ENCODE measurements around the gene SCFD2. TPM values are rescaled to one million over a fixed set of nuclear protein-coding genes. Genes with fewer than 3 reads are reported as not detected.
"Not testable (repeated sequence)": the region's sequence is repeated elsewhere in the genome, so short reads cannot be mapped to it uniquely, and the experiment has no call there.

Gene SCFD2
- total RNA-seq: 12.1 TPM
- polyA plus RNA-seq: 5.0 TPM
- long read RNA-seq, donor 1: 0 reads
- long read RNA-seq, donor 2: 0 reads
- long read RNA-seq, donor 3, partial matches to known transcripts: 7 of 7 reads
- long read RNA-seq, donor 3, other reads (novel, unspliced or antisense): 0 of 7 reads
- long read RNA-seq, donor 4, partial matches to known transcripts: 5 of 5 reads
- long read RNA-seq, donor 4, other reads (novel, unspliced or antisense): 0 of 5 reads
- long read RNA-seq, donor 5, partial matches to known transcripts: 24 of 24 reads
- long read RNA-seq, donor 5, other reads (novel, unspliced or antisense): 0 of 24 reads
- long read RNA-seq, donor 6, partial matches to known transcripts: 8 of 8 reads
- long read RNA-seq, donor 6, other reads (novel, unspliced or antisense): 0 of 8 reads
- long read RNA-seq, donor 7, partial matches to known transcripts: 5 of 5 reads
- long read RNA-seq, donor 7, other reads (novel, unspliced or antisense): 0 of 5 reads
- long read RNA-seq, donor 8: 0 reads
- long read RNA-seq, donor 9: 0 reads
- long read RNA-seq, donor 10, partial matches to known transcripts: 5 of 5 reads
- long read RNA-seq, donor 10, other reads (novel, unspliced or antisense): 0 of 5 reads

DNA sequence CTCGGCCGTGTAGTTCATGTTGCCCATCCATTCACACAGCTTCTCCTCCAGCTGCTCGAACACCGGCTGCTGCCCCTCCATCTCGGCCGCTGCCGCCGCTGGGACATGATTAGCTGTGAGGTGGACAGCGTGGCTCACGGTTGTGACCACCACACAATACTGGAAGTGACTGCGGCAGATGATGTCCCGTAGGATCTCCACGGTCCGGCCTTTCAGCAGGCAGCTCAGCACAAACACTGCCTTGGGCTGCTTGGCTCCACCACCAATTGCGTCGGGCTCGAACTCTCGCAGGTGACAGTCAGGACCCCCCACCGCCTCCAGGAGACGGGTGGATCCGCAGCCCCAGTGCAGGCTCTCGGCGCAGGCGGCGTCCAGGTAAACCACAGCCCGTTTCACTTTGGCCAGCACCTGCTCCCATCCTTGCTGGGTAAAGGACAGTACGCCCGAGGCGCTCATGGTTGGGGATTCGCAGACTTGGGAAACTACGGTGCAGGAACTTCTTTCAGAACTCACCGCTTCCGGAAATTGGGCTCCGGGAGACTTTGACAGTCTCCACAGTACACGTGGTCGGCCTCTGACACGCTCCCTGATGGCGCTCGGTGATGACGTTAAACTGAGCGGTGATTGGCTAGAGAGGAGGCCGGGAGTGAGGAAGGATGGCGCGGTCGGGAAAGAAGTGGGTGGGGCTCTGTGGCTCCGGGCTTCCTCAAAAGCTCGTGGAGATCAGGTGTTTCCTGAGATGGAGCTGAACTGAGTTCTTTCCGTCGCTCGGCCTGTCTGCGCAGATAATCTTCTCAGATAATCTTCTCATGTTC is at the start of gene SCFD2:
Gene SCFD2 (minus strand): TSS at position 576 of the 815 bp plus-strand sequence.
- peak; percentile 90 to 98 (median 96) for DNase-seq (ENCODE audit: low read depth in 6 of 9, low spot score in 9 of 9)
- H3K27me3 ChIP-seq (ENCODE audit: control insufficient read depth in 2 of 2, insufficient read depth in 1 of 2, low read length in 1 of 2): no peaks in the 10 kb centered on the region
- peak within 1 kb of the TSS; percentile 71 to 88 for H3K4me3 ChIP-seq (ENCODE audit: low read length in 2 of 2)
- H3K36me3 ChIP-seq (ENCODE audit: control insufficient read depth in 2 of 2, insufficient read depth in 2 of 2, low read length in 1 of 2): no peaks in the 10 kb centered on the region
- WGBS: under 1% methylated on average over 51 of the region's 51 CpGs
- no peaks in the 10 kb centered on the region for H3K9me3 ChIP-seq (ENCODE audit: control insufficient read depth in 2 of 2, insufficient read depth in 1 of 2, low read length in 1 of 2)
- H3K27ac ChIP-seq (ENCODE audit: low read depth in 1 of 2, low read length in 1 of 2): peak within 1 kb of the TSS; percentile 70 to 78
- H3K4me1 ChIP-seq (ENCODE audit: control insufficient read depth in 2 of 2, insufficient read depth in 2 of 2, low read length in 2 of 2): peaks cover 10 to 22% of the 10 kb centered on the region in 2 donors

DNA sequence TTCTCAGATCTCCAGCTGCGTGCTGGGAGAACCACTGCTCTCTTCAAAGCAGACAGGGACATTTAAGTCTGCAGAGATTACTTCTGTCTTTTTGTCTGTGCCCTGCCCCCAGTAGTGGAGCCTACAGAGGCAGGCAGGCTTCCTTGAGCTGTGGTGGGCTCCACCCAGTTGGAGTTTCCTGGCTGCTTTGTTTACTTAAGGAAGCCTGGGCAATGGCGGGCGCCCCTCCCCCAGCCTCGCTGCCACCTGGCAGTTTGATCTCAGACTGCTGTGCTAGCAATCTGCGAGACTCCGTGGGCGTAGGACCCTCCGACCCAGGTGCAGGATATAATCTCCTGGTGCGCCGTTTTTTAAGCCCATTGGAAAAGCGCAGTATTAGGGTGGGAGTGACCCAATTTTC is 43.6 kb upstream of the SCFD2 start:
- not testable (repeated sequence) for H3K27me3 ChIP-seq (ENCODE audit: control insufficient read depth in 2 of 2, insufficient read depth in 1 of 2, low read length in 1 of 2); H3K4me1 ChIP-seq (ENCODE audit: control insufficient read depth in 2 of 2, insufficient read depth in 2 of 2, low read length in 2 of 2); DNase-seq (ENCODE audit: low read depth in 6 of 9, low spot score in 9 of 9); H3K9me3 ChIP-seq (ENCODE audit: control insufficient read depth in 2 of 2, insufficient read depth in 1 of 2, low read length in 1 of 2); H3K27ac ChIP-seq (ENCODE audit: low read depth in 1 of 2, low read length in 1 of 2); H3K4me3 ChIP-seq (ENCODE audit: low read length in 2 of 2)
- 98% methylated on average over 11 of the region's 11 CpGs for WGBS
- H3K36me3 ChIP-seq (ENCODE audit: control insufficient read depth in 2 of 2, insufficient read depth in 2 of 2, low read length in 1 of 2): peaks cover 9 to 12% of the 10 kb centered on the region in 2 donors

DNA sequence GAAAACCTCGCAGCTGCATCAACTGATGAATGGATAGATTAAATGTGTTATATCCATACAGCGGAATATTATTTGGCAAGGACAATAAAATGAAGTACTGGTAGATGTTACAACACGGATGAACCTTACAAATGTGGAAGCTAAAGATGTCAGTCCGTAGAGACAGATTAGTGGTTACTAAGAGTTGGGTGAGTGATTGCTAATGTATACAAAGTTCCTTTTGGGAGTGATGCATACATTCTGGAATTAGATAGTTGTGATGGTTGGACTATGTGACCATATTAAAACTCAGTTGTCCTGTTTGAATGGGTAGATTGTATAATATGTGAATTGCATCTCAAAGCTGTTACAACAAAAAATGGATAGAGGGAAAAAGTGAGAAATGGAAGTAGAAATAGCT is 14.4 kb upstream of the SCFD2 start:
- Histone ChIP-seq H3K36me3 (ENCODE audit: control insufficient read depth in 2 of 2, insufficient read depth in 2 of 2, low read length in 1 of 2) (peaks cover 0 to 13% of the 10 kb centered on the region in 2 donors), H3K4me1 (ENCODE audit: control insufficient read depth in 2 of 2, insufficient read depth in 2 of 2, low read length in 2 of 2) (peaks cover 2 to 4% of the 10 kb centered on the region in 2 donors), H3K27me3 (ENCODE audit: control insufficient read depth in 2 of 2, insufficient read depth in 1 of 2, low read length in 1 of 2) (no peaks in the 10 kb centered on the region), H3K27ac (ENCODE audit: low read depth in 1 of 2, low read length in 1 of 2) (no peak overlapping the region), H3K4me3 (ENCODE audit: low read length in 2 of 2) (no peak overlapping the region), H3K9me3 (ENCODE audit: control insufficient read depth in 2 of 2, insufficient read depth in 1 of 2, low read length in 1 of 2) (peaks cover 0 to 3% of the 10 kb centered on the region in 2 donors)
- DNase-seq (ENCODE audit: low read depth in 6 of 9, low spot score in 9 of 9): no peak
- 97% methylated on average over 4 of the region's 4 CpGs for WGBS

DNA sequence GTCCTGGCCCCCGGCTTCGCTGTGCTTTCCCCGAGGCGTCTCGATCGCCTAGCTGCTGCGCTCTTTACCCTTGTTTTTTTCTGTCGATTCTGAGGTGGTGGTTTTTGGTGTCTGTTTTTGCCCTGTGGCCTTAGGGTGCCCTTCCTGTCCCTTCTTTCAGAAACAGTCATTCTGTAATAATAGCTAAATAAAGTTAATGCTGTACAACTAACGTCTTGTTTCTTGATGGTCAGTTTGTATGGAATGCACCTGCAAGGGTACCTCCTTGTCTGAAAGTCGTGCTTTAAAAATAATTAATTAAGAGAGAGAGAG is 12.3 kb upstream of the SCFD2 start:
- H3K27ac ChIP-seq (ENCODE audit: low read depth in 1 of 2, low read length in 1 of 2): peak overlapping the region; percentile 91 to 97
- WGBS: under 1% methylated on average over 10 of the region's 10 CpGs
- H3K27me3 ChIP-seq (ENCODE audit: control insufficient read depth in 2 of 2, insufficient read depth in 1 of 2, low read length in 1 of 2): no peaks in the 10 kb centered on the region
- H3K4me3 ChIP-seq (ENCODE audit: low read length in 2 of 2): peak overlapping the region; percentile 85 to 92
- peaks cover 2 to 4% of the 10 kb centered on the region in 2 donors for H3K4me1 ChIP-seq (ENCODE audit: control insufficient read depth in 2 of 2, insufficient read depth in 2 of 2, low read length in 2 of 2)
- DNase-seq (ENCODE audit: low read depth in 6 of 9, low spot score in 9 of 9): no peak
- H3K9me3 ChIP-seq (ENCODE audit: control insufficient read depth in 2 of 2, insufficient read depth in 1 of 2, low read length in 1 of 2): peaks cover 0 to 3% of the 10 kb centered on the region in 2 donors
- peaks cover 0 to 2% of the 10 kb centered on the region in 2 donors for H3K36me3 ChIP-seq (ENCODE audit: control insufficient read depth in 2 of 2, insufficient read depth in 2 of 2, low read length in 1 of 2)

DNA sequence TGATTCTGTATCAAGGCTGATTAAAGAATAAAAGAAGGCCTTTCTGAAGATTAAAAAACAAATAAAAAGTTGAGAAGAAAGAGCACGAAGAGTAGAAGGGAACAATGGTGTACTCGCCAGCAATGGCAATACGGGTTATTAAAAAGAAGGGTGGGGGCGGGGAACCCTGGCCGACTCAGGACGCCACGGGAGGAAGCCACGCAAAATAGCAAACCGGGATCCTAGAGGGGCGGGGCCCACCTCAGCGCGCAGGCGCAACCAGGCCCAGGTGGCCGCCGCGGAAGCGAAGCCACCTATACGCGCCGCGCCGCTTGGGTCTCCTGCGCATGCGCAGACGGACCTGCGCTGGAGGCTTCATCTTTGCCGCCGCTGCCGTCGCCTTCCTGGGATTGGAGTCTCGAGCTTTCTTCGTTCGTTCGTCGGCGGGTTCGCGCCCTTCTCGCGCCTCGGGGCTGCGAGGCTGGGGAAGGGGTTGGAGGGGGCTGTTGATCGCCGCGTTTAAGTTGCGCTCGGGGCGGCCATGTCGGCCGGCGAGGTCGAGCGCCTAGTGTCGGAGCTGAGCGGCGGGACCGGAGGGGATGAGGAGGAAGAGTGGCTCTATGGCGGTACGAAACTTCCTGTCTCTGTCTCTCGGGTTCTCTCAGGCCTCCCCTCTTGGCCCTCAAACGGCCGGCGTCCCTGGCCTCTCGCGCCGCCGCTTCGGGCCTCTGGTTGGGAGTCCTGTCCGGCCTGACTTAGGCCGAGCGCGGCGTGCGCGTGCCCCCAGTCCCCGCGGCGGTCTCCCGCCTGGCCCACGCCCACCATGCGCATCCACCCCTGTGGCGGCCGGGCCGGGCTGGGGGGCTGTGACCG is 11.7 kb upstream of the SCFD2 start, which contains the start of gene FIP1L1:
Gene FIP1L1 (plus strand): TSS at position 323 of the 852 bp plus-strand sequence. CDS start 198 bp downstream, at position 521.
- Histone ChIP-seq H3K4me3 (ENCODE audit: low read length in 2 of 2) (peak within 1 kb of the TSS; percentile 85 to 92), H3K9me3 (ENCODE audit: control insufficient read depth in 2 of 2, insufficient read depth in 1 of 2, low read length in 1 of 2) (peaks cover 0 to 3% of the 10 kb centered on the region in 2 donors), H3K27ac (ENCODE audit: low read depth in 1 of 2, low read length in 1 of 2) (peak within 1 kb of the TSS; percentile 91 to 97), H3K27me3 (ENCODE audit: control insufficient read depth in 2 of 2, insufficient read depth in 1 of 2, low read length in 1 of 2) (no peaks in the 10 kb centered on the region), H3K4me1 (ENCODE audit: control insufficient read depth in 2 of 2, insufficient read depth in 2 of 2, low read length in 2 of 2) (peaks cover 2 to 4% of the 10 kb centered on the region in 2 donors), H3K36me3 (ENCODE audit: control insufficient read depth in 2 of 2, insufficient read depth in 2 of 2, low read length in 1 of 2) (peaks cover 0 to 2% of the 10 kb centered on the region in 2 donors)
- under 1% methylated on average over 85 of the region's 85 CpGs for WGBS
- DNase-seq (ENCODE audit: low read depth in 6 of 9, low spot score in 9 of 9): peak; percentile 84 to 98 (median 94)

DNA sequence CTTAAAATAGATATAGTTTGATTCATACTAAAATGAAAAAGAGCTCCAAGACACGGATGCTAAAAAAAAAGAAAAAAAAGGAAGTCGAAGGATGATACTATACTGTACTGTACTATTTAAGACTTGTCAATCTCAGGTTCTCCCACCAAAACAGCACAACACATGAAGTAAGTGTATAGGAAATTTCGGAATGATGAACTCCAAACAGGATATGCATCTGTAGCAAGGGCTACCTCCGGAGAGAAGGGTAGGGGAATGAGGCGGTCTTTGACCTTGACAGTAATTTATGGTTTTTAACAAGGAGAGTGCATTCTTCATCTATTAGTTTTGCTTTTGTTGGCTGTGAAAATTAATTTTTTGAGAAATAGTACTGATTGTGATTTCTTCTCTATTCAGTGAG is 11.0 kb upstream of the SCFD2 start:
- no peak overlapping the region for H3K27ac ChIP-seq (ENCODE audit: low read depth in 1 of 2, low read length in 1 of 2)
- DNase-seq (ENCODE audit: low read depth in 6 of 9, low spot score in 9 of 9): peak in 1 of 9 donors; percentile 9
- H3K27me3 ChIP-seq (ENCODE audit: control insufficient read depth in 2 of 2, insufficient read depth in 1 of 2, low read length in 1 of 2): no peaks in the 10 kb centered on the region

DNA sequence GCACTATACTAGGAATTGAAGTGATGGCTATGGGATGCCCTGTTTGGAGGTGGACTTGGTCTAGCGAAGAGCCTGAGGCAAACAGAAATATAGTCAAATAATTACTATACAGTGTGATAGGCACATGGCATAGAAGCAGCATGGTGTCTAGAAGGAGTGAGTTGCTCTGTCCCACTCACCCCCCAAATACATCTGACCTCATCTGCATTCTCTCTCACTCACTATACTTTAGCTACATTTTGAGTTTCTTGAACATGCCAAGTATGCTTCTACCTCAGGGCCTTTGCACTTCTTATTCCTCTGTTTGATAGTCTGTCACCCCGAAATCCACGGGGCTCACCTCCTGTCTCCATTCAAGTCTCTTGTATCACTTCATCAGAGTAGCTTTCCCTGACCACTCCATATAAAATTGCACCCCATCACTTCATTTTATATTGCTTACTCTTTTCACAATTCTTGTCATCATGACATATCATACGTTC is 9.0 kb upstream of the SCFD2 start:
- DNase-seq (ENCODE audit: low read depth in 6 of 9, low spot score in 9 of 9): no peak
- H3K9me3 ChIP-seq (ENCODE audit: control insufficient read depth in 2 of 2, insufficient read depth in 1 of 2, low read length in 1 of 2): peaks cover 0 to 3% of the 10 kb centered on the region in 2 donors
- WGBS: 94% methylated on average over 4 of the region's 4 CpGs
- no peaks in the 10 kb centered on the region for H3K27me3 ChIP-seq (ENCODE audit: control insufficient read depth in 2 of 2, insufficient read depth in 1 of 2, low read length in 1 of 2)
- no peak overlapping the region for H3K27ac ChIP-seq (ENCODE audit: low read depth in 1 of 2, low read length in 1 of 2)
- H3K36me3 ChIP-seq (ENCODE audit: control insufficient read depth in 2 of 2, insufficient read depth in 2 of 2, low read length in 1 of 2): no peaks in the 10 kb centered on the region
- peaks cover 0 to 2% of the 10 kb centered on the region in 2 donors for H3K4me1 ChIP-seq (ENCODE audit: control insufficient read depth in 2 of 2, insufficient read depth in 2 of 2, low read length in 2 of 2)
- no peak overlapping the region for H3K4me3 ChIP-seq (ENCODE audit: low read length in 2 of 2)

More for the DNA sequence above, 11.0 kb upstream of the SCFD2 start:
- H3K4me3 ChIP-seq (ENCODE audit: low read length in 2 of 2): peak overlapping the region; percentile 85 to 92
- H3K4me1 ChIP-seq (ENCODE audit: control insufficient read depth in 2 of 2, insufficient read depth in 2 of 2, low read length in 2 of 2): peaks cover 2 to 4% of the 10 kb centered on the region in 2 donors
- WGBS: 53% methylated on average over 5 of the region's 5 CpGs
- H3K9me3 ChIP-seq (ENCODE audit: control insufficient read depth in 2 of 2, insufficient read depth in 1 of 2, low read length in 1 of 2): peaks cover 0 to 3% of the 10 kb centered on the region in 2 donors
- H3K36me3 ChIP-seq (ENCODE audit: control insufficient read depth in 2 of 2, insufficient read depth in 2 of 2, low read length in 1 of 2): no peaks in the 10 kb centered on the region

DNA sequence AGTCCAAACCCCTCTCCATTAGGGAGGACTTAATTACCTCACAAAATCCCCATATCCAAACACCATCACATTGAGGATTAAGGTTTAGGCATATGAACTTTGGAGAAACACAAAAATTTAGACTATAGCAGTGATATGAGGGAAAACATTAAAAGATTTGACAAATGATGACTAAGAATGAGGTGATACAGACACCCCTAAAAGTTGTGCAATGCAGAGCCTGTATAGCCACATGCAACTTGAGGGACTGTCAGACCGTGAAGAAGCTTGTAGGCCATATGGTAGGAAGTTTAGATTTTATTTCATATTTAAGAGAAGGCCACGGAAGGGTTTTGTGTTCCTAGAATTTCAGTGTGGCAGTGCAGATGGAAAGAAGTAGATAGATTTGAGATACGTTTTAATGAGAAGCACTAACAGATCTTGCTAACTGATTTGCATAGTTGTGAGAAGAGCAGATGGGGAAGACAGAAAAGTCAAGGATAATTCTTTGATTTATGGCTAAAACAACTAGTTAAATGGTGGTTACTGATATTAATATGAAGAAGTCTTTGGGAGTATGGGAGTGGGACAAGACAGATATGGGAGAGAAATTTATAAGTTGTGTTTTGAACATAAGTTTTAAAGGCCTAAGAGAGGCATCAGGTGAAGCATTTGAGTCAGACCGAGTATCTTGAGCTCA is 6.1 kb upstream of the SCFD2 start:
- 93% methylated on average over 4 of the region's 4 CpGs for WGBS
- no peak overlapping the region for H3K4me3 ChIP-seq (ENCODE audit: low read length in 2 of 2)

More for the DNA sequence above, 6.1 kb upstream of the SCFD2 start:
- DNase-seq (ENCODE audit: low read depth in 6 of 9, low spot score in 9 of 9): no peak
- no peaks in the 10 kb centered on the region for H3K36me3 ChIP-seq (ENCODE audit: control insufficient read depth in 2 of 2, insufficient read depth in 2 of 2, low read length in 1 of 2)
- H3K9me3 ChIP-seq (ENCODE audit: control insufficient read depth in 2 of 2, insufficient read depth in 1 of 2, low read length in 1 of 2): no peaks in the 10 kb centered on the region
- H3K4me1 ChIP-seq (ENCODE audit: control insufficient read depth in 2 of 2, insufficient read depth in 2 of 2, low read length in 2 of 2): peaks cover 4 to 8% of the 10 kb centered on the region in 2 donors
- no peak overlapping the region for H3K27ac ChIP-seq (ENCODE audit: low read depth in 1 of 2, low read length in 1 of 2)
- H3K27me3 ChIP-seq (ENCODE audit: control insufficient read depth in 2 of 2, insufficient read depth in 1 of 2, low read length in 1 of 2): no peaks in the 10 kb centered on the region
